NCI-H146 treated with DMSO at 0.1 percent for 48 hours (cell line): ENCODE data around the gene ST7.
"Not testable (repeated sequence)": the region's sequence is repeated elsewhere in the genome, so short reads cannot be mapped to it uniquely, and the experiment has no call there.

Experiments
- DNase-seq: peaks from one replicate; lab custom pipeline; 2025; ENCODE audit not compliant: unreplicated experiment; lab: John Stamatoyannopoulos, UW

Gene ST7

GRCh38 chr7:116971869-116972268, 18.6 kb downstream of the ST7 start:
- DNase-seq = no peak

- DNase-seq = not testable (repeated sequence)
These were observed 21.7 kb downstream of the ST7 start for GRCh38 chr7:116975024-116975423.

GRCh38 chr7:116977172-116977571, 23.9 kb downstream of the ST7 start:
- no peak for DNase-seq

GRCh38 chr7:116978006-116978405, 24.7 kb downstream of the ST7 start:
- DNase-seq = no peak

- DNase-seq = no peak
These were observed 26.1 kb downstream of the ST7 start for GRCh38 chr7:116979430-116979829.

- no peak for DNase-seq
These were observed 27.1 kb downstream of the ST7 start for GRCh38 chr7:116980354-116980753.

GRCh38 chr7:116981939-116982338, 28.6 kb downstream of the ST7 start:
- no peak for DNase-seq

GRCh38 chr7:116984511-116984910, 31.2 kb downstream of the ST7 start:
- DNase-seq = no peak

DNA sequence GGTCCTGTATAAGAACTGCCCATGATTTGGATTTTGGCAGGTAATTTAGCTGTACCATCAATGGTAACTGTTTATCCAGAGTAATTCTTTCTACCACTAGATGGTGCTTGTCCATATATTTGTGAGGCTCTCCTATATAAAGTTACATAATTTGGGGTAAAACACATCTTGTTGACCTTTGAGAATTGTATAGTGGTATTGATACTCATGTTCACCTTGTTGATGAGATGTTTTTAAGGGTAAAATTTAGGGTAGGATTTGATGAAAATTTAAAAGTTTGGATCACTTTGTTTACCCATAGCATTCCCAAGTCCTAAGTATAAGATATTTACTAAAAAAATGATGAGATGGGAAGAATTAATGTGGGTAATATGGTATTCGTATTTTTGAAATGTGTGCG, 31.6 kb downstream of the ST7 start:
- DNase-seq = peak; percentile 63

DNA sequence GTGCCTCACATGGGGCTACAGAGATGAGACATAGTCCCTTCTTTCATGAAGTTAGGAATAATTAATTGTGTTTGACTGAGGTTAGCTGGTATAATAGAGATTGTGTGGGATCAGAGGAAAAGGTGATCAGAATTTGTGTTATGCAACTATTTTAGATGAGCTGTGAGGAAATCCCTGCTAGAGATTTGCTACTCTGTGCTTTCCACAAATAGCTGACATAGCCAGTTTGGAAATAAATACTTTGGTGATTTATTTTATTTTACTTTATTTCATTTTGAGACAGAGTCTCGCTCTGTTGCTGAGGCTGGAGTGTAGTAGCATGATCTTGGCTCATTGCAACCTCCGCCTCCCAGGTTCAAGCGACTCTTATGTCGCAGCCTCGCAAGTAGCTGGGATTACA, 32.3 kb downstream of the ST7 start:
- no peak for DNase-seq

DNA sequence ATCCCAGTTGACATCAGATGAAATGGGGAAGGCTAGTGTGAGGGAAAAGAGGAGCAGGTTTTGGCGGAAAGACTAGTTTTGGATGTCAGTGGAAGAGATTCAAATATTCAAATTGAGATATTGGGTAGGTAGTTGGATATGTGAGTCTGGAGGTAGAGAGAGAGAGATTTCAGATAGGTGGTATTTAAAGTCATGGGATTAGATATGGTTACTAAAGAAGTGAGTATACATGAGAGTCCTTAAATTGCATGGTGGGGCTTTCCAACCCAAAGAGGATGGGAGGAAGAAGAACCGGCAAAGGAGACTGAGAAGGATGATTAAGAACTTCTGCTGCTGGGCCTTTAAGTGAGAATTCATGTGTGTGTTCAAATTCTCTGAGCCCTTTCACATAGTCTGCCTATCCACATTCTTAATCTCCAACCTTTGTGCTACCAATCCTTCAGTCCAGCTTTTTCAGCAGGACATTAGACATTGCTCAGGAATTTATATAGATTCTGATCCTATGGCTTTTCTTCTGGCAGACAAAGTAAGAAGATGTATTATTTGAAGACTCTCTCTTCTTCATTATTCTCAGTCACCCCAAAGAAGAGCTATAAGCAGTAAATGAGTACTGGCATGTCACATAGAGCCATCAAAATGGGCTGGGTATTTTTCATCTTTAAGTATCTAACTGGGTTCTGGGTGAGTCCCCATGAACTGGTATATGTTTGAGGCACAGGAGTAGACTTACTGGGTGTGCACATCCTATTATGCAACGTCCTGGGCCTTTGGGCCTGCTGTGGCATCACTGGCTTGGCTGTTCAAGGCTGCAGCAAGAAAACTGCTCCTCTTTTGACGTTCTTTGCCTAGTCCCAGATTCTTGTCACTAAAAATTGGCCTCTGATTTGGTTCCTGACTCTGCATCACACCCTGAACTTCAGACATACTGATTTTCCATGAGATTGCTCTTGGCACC, 33.6 kb downstream of the ST7 start:
- no peak for DNase-seq

- peak; percentile 35 for DNase-seq
These were observed 35.2 kb downstream of the ST7 start for GRCh38 chr7:116988363-116988989.

- DNase-seq = no peak
These were observed 36.8 kb downstream of the ST7 start for GRCh38 chr7:116990056-116990455.

DNA sequence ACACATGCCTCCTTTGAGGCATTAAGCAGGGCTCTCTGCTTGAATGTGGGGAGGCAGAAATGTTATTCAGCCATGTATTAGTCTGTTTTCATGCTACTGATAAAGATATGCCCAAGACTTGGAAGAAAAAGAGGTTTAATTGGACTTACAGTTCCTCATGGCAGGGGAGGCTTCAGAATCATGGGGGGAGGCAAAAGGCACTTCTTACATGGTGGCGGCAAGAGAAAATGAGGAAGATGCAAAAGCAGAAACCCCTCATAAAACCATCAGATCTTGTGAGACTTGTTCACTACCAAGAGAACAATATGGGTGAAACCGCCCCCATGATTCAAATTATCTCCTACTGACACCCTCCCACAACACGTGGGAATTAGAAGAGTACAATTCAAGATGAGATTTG, 37.9 kb downstream of the ST7 start:
- no peak for DNase-seq

- DNase-seq = no peak
These were observed 41.3 kb downstream of the ST7 start for GRCh38 chr7:116994611-116995010.

- no peak for DNase-seq
These were observed 44.7 kb downstream of the ST7 start for GRCh38 chr7:116997972-116998371.

GRCh38 chr7:116998567-116999175, 45.4 kb downstream of the ST7 start:
- no peak for DNase-seq

GRCh38 chr7:116999311-116999710, 46.0 kb downstream of the ST7 start:
- DNase-seq = no peak

DNA sequence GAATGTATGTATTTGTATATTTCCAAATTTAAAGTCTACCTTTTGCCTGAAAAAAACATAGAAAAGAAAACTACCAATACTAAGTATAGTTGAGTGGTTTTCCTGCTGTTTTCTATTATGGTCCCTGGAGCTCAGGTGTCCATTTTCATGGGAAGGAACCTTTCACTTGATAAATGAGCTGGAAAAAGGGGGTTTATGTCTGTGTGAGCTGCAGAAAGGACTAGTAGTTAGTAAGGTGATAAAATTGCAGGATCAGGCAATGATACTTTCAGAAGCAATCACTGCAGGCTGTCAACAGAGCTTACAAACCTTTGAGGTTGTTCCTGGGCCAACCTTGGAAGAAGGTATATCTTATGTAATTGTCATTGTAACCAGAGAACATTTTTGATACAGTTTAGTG, 48.0 kb downstream of the ST7 start:
- peak; percentile 24 for DNase-seq

DNA sequence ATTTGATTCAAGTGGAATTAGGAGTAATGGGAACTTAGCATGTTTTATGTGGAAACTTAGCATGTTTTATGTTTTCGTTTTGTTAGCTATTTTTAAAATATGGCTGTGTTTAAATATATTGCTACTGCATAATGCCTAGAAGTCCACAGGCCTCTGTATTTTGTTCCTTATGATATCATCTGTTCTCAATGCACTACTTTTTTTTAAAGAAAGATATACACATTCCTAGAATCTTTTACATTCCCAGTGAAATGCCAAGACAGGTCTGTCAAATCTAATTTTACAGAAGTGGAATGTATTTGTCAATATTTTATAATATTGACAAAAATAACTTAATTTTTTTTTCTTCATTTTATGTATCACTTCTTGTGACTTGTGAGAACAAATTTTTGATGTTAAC, 51.6 kb downstream of the ST7 start:
- DNase-seq = no peak

GRCh38 chr7:117005449-117005848, 52.1 kb downstream of the ST7 start:
- no peak for DNase-seq
